WERI-Rb-1 (cell line): ENCODE data around the gene SAT2.

ENCODE experiments used
- DNase-seq: peaks from one replicate; pipeline ENCODE4 v3.0.0-alpha.2; 2020
- H3K27ac ChIP-seq: fragments of 250-450 bp; sonication (Bioruptor Pico); 2 replicates; pipeline ENCODE4 v1.5.1; 2020; ENCODE audit warnings: mild to moderate bottlenecking, moderate library complexity
- H3K27me3 ChIP-seq: fragments of 250-450 bp; sonication (Bioruptor Pico); 2 replicates; pipeline ENCODE4 v1.5.1; 2021; ENCODE audit warnings: mild to moderate bottlenecking, low read depth, moderate library complexity; ENCODE audit not compliant: insufficient read depth, severe bottlenecking
- H3K36me3 ChIP-seq: fragments of 250-450 bp; sonication (Bioruptor Pico); 2 replicates; pipeline ENCODE4 v1.5.1; 2020; ENCODE audit warnings: mild to moderate bottlenecking, moderate library complexity
- H3K4me3 ChIP-seq: 2 replicates; pipeline ENCODE4 v1.5.1; 2011; ENCODE audit warnings: low read depth, mild to moderate bottlenecking, control low read depth, low read length
- H3K9me3 ChIP-seq: fragments of 250-450 bp; sonication (Bioruptor Pico); 2 replicates; pipeline ENCODE4 v1.5.1; 2021; ENCODE audit warnings: mild to moderate bottlenecking, moderate library complexity; ENCODE audit not compliant: severe bottlenecking
- CTCF ChIP-seq: IDR thresholded peaks from 2 replicates; pipeline ENCODE4 v1.5.1; 2011; ENCODE audit warnings: low read depth, mild to moderate bottlenecking, control low read depth, inconsistent platforms, low read length

The SAT2 gene

GRCh38 chr17:7623661-7624060 lies 4.0 kb downstream of the SAT2 start:
- Histone ChIP-seq H3K36me3 (peaks cover 12% of the 10 kb centered on the region), H3K9me3 (no peaks in the 10 kb centered on the region), H3K27ac (no peak overlapping the region), H3K4me3 (no peak overlapping the region), H3K27me3 (no peaks in the 10 kb centered on the region)
- TF ChIP-seq CTCF, result no peak
- DNase-seq, result no peak

DNA sequence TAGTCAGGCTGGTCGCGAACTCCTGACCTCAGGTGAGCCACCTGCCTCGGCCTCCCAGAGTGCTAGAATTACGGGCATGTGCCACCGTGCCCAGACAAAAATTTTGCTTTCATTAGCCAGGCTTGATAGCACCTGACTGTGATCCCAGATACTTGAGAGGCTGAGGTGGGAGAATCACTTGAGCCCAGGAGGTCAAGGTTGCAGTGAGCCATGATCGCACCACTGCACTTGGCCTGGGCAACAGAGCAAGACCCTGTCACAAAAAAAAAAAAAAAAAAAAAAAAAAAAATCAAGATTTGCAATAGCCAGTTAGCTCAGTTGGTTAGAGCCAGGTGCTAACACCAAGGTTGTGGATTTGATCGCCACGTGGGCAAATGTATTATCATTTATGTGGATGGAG lies 6.8 kb downstream of the SAT2 start:
- Histone ChIP-seq H3K4me3 (no peak overlapping the region), H3K36me3 (peaks cover 4% of the 10 kb centered on the region; the same call in 1 of the 2 replicates), H3K27me3 (no peaks in the 10 kb centered on the region), H3K27ac (no peak overlapping the region), H3K9me3 (no peaks in the 10 kb centered on the region)
- no peak for DNase-seq
- TF ChIP-seq CTCF, result no peak

GRCh38 chr17:7618608-7619007 lies 9.0 kb downstream of the SAT2 start:
- no peak for DNase-seq
- Histone ChIP-seq H3K27me3 (no peaks in the 10 kb centered on the region), H3K4me3 (no peak overlapping the region), H3K27ac (no peak overlapping the region), H3K9me3 (no peaks in the 10 kb centered on the region), H3K36me3 (no peaks in the 10 kb centered on the region)
- no peak for TF ChIP-seq CTCF

DNA sequence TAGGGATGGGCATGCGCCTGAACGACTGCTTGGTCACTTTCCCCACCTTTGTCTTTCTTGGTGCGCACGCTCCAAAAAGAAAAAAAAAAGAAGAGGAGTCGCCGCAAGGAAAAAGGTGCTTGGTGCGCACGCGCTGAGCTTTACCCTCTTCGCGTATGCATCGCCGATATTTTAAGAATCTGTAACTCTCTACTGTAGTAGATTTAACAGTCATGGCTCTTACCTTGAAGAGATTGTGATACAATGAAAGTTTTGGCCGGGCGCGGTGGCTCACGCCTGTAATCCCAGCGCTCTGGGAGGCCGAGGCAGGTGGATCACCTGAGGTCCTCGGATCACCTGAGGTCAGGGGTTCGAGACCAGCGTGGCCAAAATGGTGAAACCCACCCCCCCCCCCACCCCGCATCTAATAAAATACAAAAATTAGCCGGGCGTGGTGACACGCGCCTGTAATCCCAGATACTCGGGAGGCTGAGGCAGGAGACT lies 12.3 kb downstream of the SAT2 start:
- H3K27ac ChIP-seq, result peak overlapping the region; percentile 78
- H3K4me3 ChIP-seq, result peak overlapping the region; percentile 57

DNA sequence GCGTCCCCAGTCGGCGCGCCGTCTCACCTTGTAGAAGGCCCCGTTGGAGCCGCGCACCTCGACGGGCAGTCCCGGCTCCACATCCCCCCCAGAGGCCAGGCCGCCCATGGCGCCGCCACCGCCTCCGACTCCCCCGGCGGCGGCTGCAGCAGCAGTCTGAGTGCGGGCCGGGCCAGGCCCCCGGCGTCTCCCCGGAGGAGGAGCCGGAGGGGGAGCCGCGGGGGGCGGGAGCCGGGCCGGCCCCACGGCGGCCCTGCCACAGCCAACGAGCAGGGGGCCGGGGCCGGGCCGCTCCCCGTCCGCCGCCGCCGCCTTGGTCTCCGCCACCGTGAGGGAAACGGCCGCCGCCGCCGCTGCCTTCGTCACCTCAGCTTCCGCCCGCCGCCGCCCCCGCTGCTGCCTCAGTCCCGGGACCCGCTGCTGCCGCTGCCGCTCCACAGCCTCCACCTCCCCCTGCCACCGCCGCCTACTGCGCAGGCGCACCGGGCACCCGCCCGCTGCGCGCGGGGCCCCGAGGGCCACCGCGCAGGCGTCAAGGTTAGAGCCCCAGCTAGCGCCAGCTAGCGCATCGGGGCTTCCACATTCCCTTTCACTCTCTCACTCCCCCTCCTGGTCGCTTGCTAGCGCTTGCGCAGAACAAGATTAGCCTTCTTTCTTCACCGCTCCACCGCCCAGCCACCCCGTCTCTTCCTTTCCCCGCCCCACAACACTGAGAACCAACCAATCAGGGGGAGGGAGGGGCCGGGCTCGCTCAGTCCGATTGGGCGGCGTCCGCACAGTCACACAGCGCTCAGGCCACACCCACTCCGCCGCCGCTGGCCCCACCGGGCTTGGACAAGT lies 13.0 kb downstream of the SAT2 start, which contains the start of gene FXR2:
Gene FXR2, minus strand, starts transcription at position 473 of the 840 bp plus-strand sequence. Its CDS starts 365 bp downstream, at position 108.
- Histone ChIP-seq H3K36me3 (peaks cover 25% of the 10 kb centered on the region), H3K27me3 (no peaks in the 10 kb centered on the region), H3K9me3 (no peaks in the 10 kb centered on the region), H3K27ac (peak within 1 kb of the TSS; percentile 78), H3K4me3 (peak within 1 kb of the TSS; percentile 94)
- peak; percentile 100 for DNase-seq
- TF ChIP-seq CTCF, result peak; percentile 77

More for the DNA sequence above, 12.3 kb downstream of the SAT2 start:
- no peak for DNase-seq
- H3K27me3 ChIP-seq, result no peaks in the 10 kb centered on the region
- H3K9me3 ChIP-seq, result no peaks in the 10 kb centered on the region
- no peak for TF ChIP-seq CTCF
- peaks cover 20% of the 10 kb centered on the region for H3K36me3 ChIP-seq
